ENCODE results near the gene OR2G6.
"Not testable (repeated sequence)": the region's sequence is repeated elsewhere in the genome, so short reads cannot be mapped to it uniquely, and the experiment has no call there.

OR2G6 gene

GRCh38 chr1:248507773-248508172, at the start of gene OR2G6:
OR2G6 (plus strand) TSS chr1:248508073; CDS start chr1:248521647, 13,574 bp downstream.
- DNase-seq, result not testable (repeated sequence)

GRCh38 chr1:248459117-248459516, 48.8 kb upstream of the OR2G6 start:
- not testable (repeated sequence) for DNase-seq

GRCh38 chr1:248471154-248471553, 36.7 kb upstream of the OR2G6 start:
- no peak for DNase-seq

- not testable (repeated sequence) for DNase-seq
Measured at GRCh38 chr1:248472111-248472510, 35.8 kb upstream of the OR2G6 start.

- not testable (repeated sequence) for DNase-seq
Measured at GRCh38 chr1:248473051-248473450, 34.8 kb upstream of the OR2G6 start, which contains the start of gene OR2T3. OR2T3 (plus strand) TSS chr1:248473351; CDS start chr1:248473351, 0 bp downstream.

GRCh38 chr1:248475660-248476059, 32.2 kb upstream of the OR2G6 start:
- DNase-seq, result not testable (repeated sequence)

- peak; percentile 9 for DNase-seq
Measured at GRCh38 chr1:248481686-248482579, 25.9 kb upstream of the OR2G6 start.

GRCh38 chr1:248488289-248488688, 19.6 kb upstream of the OR2G6 start, which contains the start of gene OR2T5:
OR2T5 (plus strand) TSS chr1:248488589; CDS start chr1:248488589, 0 bp downstream.
- not testable (repeated sequence) for DNase-seq

- not testable (repeated sequence) for DNase-seq
Measured at GRCh38 chr1:248496661-248497060, 11.2 kb upstream of the OR2G6 start.

GRCh38 chr1:248500305-248501035, 7.4 kb upstream of the OR2G6 start:
- not testable (repeated sequence) for DNase-seq

- not testable (repeated sequence) for DNase-seq
Measured at GRCh38 chr1:248510217-248510616, 2.3 kb downstream of the OR2G6 start.

- DNase-seq, result no peak
Measured at GRCh38 chr1:248521856-248522255, 14.0 kb downstream of the OR2G6 start.

- DNase-seq, result not testable (repeated sequence)
Measured at GRCh38 chr1:248537449-248537848, 29.6 kb downstream of the OR2G6 start.

- not testable (repeated sequence) for DNase-seq
Measured at GRCh38 chr1:248547383-248547782, 39.5 kb downstream of the OR2G6 start.

- not testable (repeated sequence) for DNase-seq
Measured at GRCh38 chr1:248551027-248551426, 43.2 kb downstream of the OR2G6 start.

- DNase-seq, result not testable (repeated sequence)
Measured at GRCh38 chr1:248562672-248563071, 54.8 kb downstream of the OR2G6 start, which contains the start of gene OR2T29. OR2T29 (minus strand) TSS chr1:248562772; CDS start chr1:248559491, 3,281 bp downstream.

GRCh38 chr1:248565530-248566373, 57.9 kb downstream of the OR2G6 start:
- not testable (repeated sequence) for DNase-seq

GRCh38 chr1:248569049-248569448, 61.2 kb downstream of the OR2G6 start:
- DNase-seq, result not testable (repeated sequence)

- not testable (repeated sequence) for DNase-seq
Measured at GRCh38 chr1:248570811-248571210, 62.9 kb downstream of the OR2G6 start.

- DNase-seq, result not testable (repeated sequence)
Measured at GRCh38 chr1:248572049-248572448, 64.2 kb downstream of the OR2G6 start.

GRCh38 chr1:248573856-248574255, 66.0 kb downstream of the OR2G6 start:
- not testable (repeated sequence) for DNase-seq

GRCh38 chr1:248574657-248575056, 66.8 kb downstream of the OR2G6 start, which contains the start of gene OR2T34:
OR2T34 (minus strand) TSS chr1:248574757; CDS start chr1:248574757, 0 bp downstream.
- DNase-seq, result not testable (repeated sequence)

All from activated effector memory CD4-positive, alpha-beta T cell treated with Interleukin-2 at 50 U/mL for 16 hours (primary cell).